ENCODE measurements around the gene TNFRSF19. TPM values are rescaled to one million over a fixed set of nuclear protein-coding genes. Genes with fewer than 3 reads are reported as not detected.

TNFRSF19 gene
- total RNA-seq, 1 donor from 2014 or later: not detected

GRCh38 chr13:23697772-23698313 is 127.6 kb downstream of the TNFRSF19 start:
- Mint-ChIP-seq H3K27ac (no peak overlapping the region), H3K27me3 (ENCODE audit: low read depth) (no peaks in the 10 kb centered on the region), H3K4me1 (ENCODE audit: low read depth) (peaks cover 10% of the 10 kb centered on the region), H3K4me3 (ENCODE audit: low read depth) (no peak overlapping the region), H3K9me3 (no peaks in the 10 kb centered on the region), H3K36me3 (ENCODE audit: low read depth) (no peaks in the 10 kb centered on the region)
- intact Hi-C loops (cut with micrococcal nuclease): no loop called here
- no peak for DNase-seq (ENCODE audit: low spot score)

- H3K4me1 Mint-ChIP-seq (ENCODE audit: low read depth): peaks cover 10% of the 10 kb centered on the region
- no peaks in the 10 kb centered on the region for H3K36me3 Mint-ChIP-seq (ENCODE audit: low read depth)
- DNase-seq (ENCODE audit: low spot score): no peak
- H3K27ac Mint-ChIP-seq: no peak overlapping the region
- intact Hi-C loops (cut with micrococcal nuclease): no loop called here
- no peaks in the 10 kb centered on the region for H3K9me3 Mint-ChIP-seq
- no peak overlapping the region for H3K4me3 Mint-ChIP-seq (ENCODE audit: low read depth)
- H3K27me3 Mint-ChIP-seq (ENCODE audit: low read depth): no peaks in the 10 kb centered on the region
These were observed 129.1 kb downstream of the TNFRSF19 start for GRCh38 chr13:23699271-23699670.

GRCh38 chr13:23701186-23701585 is 131.0 kb downstream of the TNFRSF19 start:
- intact Hi-C loops (cut with micrococcal nuclease): loop anchor here (10.0 kb wide), 1 partner anchor 236 kb away; no protein-coding TSS in a partner anchor
- no peaks in the 10 kb centered on the region for H3K27me3 Mint-ChIP-seq (ENCODE audit: low read depth)
- H3K4me3 Mint-ChIP-seq (ENCODE audit: low read depth): no peak overlapping the region
- H3K36me3 Mint-ChIP-seq (ENCODE audit: low read depth): no peaks in the 10 kb centered on the region
- no peak for DNase-seq (ENCODE audit: low spot score)
- no peaks in the 10 kb centered on the region for H3K9me3 Mint-ChIP-seq
- H3K27ac Mint-ChIP-seq: no peak overlapping the region
- H3K4me1 Mint-ChIP-seq (ENCODE audit: low read depth): peaks cover 5% of the 10 kb centered on the region

- Mint-ChIP-seq H3K4me1 (ENCODE audit: low read depth) (peaks cover 3% of the 10 kb centered on the region), H3K4me3 (ENCODE audit: low read depth) (no peak overlapping the region), H3K9me3 (no peaks in the 10 kb centered on the region), H3K36me3 (ENCODE audit: low read depth) (no peaks in the 10 kb centered on the region), H3K27me3 (ENCODE audit: low read depth) (no peaks in the 10 kb centered on the region), H3K27ac (no peak overlapping the region)
- intact Hi-C loops (cut with micrococcal nuclease): loop anchor here (10.0 kb wide), 1 partner anchor 237 kb away; no protein-coding TSS in a partner anchor
- no peak for DNase-seq (ENCODE audit: low spot score)
These were observed 131.4 kb downstream of the TNFRSF19 start for GRCh38 chr13:23701636-23702035.

- Mint-ChIP-seq H3K27me3 (ENCODE audit: low read depth) (no peaks in the 10 kb centered on the region), H3K4me1 (ENCODE audit: low read depth) (no peaks in the 10 kb centered on the region), H3K4me3 (ENCODE audit: low read depth) (no peak overlapping the region), H3K36me3 (ENCODE audit: low read depth) (no peaks in the 10 kb centered on the region), H3K9me3 (no peaks in the 10 kb centered on the region), H3K27ac (no peak overlapping the region)
- DNase-seq (ENCODE audit: low spot score): no peak
- intact Hi-C loops (cut with micrococcal nuclease): loop anchor here (10.0 kb wide), 1 partner anchor 239 kb away; no protein-coding TSS in a partner anchor
These were observed 133.1 kb downstream of the TNFRSF19 start for GRCh38 chr13:23703246-23703860.

- intact Hi-C loops (cut with micrococcal nuclease): loop anchor here (10.0 kb wide), 1 partner anchor 241 kb away; no protein-coding TSS in a partner anchor
- no peak overlapping the region for H3K27ac Mint-ChIP-seq
- H3K27me3 Mint-ChIP-seq (ENCODE audit: low read depth): no peaks in the 10 kb centered on the region
- no peak overlapping the region for H3K4me3 Mint-ChIP-seq (ENCODE audit: low read depth)
- no peaks in the 10 kb centered on the region for H3K4me1 Mint-ChIP-seq (ENCODE audit: low read depth)
- no peaks in the 10 kb centered on the region for H3K36me3 Mint-ChIP-seq (ENCODE audit: low read depth)
- no peaks in the 10 kb centered on the region for H3K9me3 Mint-ChIP-seq
- DNase-seq (ENCODE audit: low spot score): no peak
These were observed 135.4 kb downstream of the TNFRSF19 start for GRCh38 chr13:23705583-23705982.

- Mint-ChIP-seq H3K27me3 (ENCODE audit: low read depth) (peaks cover 4% of the 10 kb centered on the region), H3K4me3 (ENCODE audit: low read depth) (no peak overlapping the region), H3K4me1 (ENCODE audit: low read depth) (no peaks in the 10 kb centered on the region), H3K9me3 (no peaks in the 10 kb centered on the region), H3K36me3 (ENCODE audit: low read depth) (no peaks in the 10 kb centered on the region), H3K27ac (no peak overlapping the region)
- DNase-seq (ENCODE audit: low spot score): no peak
- intact Hi-C loops (cut with micrococcal nuclease): loop anchor here (10.0 kb wide), 1 partner anchor 243 kb away; no protein-coding TSS in a partner anchor
These were observed 137.5 kb downstream of the TNFRSF19 start for GRCh38 chr13:23707674-23708073.

- Mint-ChIP-seq H3K36me3 (ENCODE audit: low read depth) (no peaks in the 10 kb centered on the region), H3K27ac (no peak overlapping the region), H3K4me3 (ENCODE audit: low read depth) (no peak overlapping the region), H3K27me3 (ENCODE audit: low read depth) (peaks cover 15% of the 10 kb centered on the region), H3K9me3 (no peaks in the 10 kb centered on the region), H3K4me1 (ENCODE audit: low read depth) (no peaks in the 10 kb centered on the region)
- no peak for DNase-seq (ENCODE audit: low spot score)
- intact Hi-C loops (cut with micrococcal nuclease): loop anchor here (10.0 kb wide), 1 partner anchor 245 kb away; no protein-coding TSS in a partner anchor
These were observed 139.3 kb downstream of the TNFRSF19 start for GRCh38 chr13:23709536-23709935.

- no peak for DNase-seq (ENCODE audit: low spot score)
- intact Hi-C loops (cut with micrococcal nuclease): no loop called here
- H3K27ac Mint-ChIP-seq: no peak overlapping the region
- H3K4me1 Mint-ChIP-seq (ENCODE audit: low read depth): no peaks in the 10 kb centered on the region
- no peak overlapping the region for H3K4me3 Mint-ChIP-seq (ENCODE audit: low read depth)
- H3K36me3 Mint-ChIP-seq (ENCODE audit: low read depth): no peaks in the 10 kb centered on the region
- H3K9me3 Mint-ChIP-seq: no peaks in the 10 kb centered on the region
- peaks cover 19% of the 10 kb centered on the region for H3K27me3 Mint-ChIP-seq (ENCODE audit: low read depth)
These were observed 140.2 kb downstream of the TNFRSF19 start for GRCh38 chr13:23710366-23710765.

GRCh38 chr13:23711355-23711754 is 141.1 kb downstream of the TNFRSF19 start:
- H3K36me3 Mint-ChIP-seq (ENCODE audit: low read depth): no peaks in the 10 kb centered on the region
- no peaks in the 10 kb centered on the region for H3K9me3 Mint-ChIP-seq
- no peak overlapping the region for H3K27ac Mint-ChIP-seq
- no peak overlapping the region for H3K4me3 Mint-ChIP-seq (ENCODE audit: low read depth)
- H3K4me1 Mint-ChIP-seq (ENCODE audit: low read depth): no peaks in the 10 kb centered on the region
- no peak for DNase-seq (ENCODE audit: low spot score)
- peaks cover 19% of the 10 kb centered on the region for H3K27me3 Mint-ChIP-seq (ENCODE audit: low read depth)
- intact Hi-C loops (cut with micrococcal nuclease): no loop called here

- Mint-ChIP-seq H3K27me3 (ENCODE audit: low read depth) (peaks cover 19% of the 10 kb centered on the region), H3K4me3 (ENCODE audit: low read depth) (no peak overlapping the region), H3K27ac (no peak overlapping the region), H3K4me1 (ENCODE audit: low read depth) (peaks cover 13% of the 10 kb centered on the region), H3K36me3 (ENCODE audit: low read depth) (no peaks in the 10 kb centered on the region), H3K9me3 (no peaks in the 10 kb centered on the region)
- DNase-seq (ENCODE audit: low spot score): no peak
- intact Hi-C loops (cut with micrococcal nuclease): loop anchor here (5.0 kb wide), 1 partner anchor 158 kb away; no protein-coding TSS in a partner anchor
These were observed 144.5 kb downstream of the TNFRSF19 start for GRCh38 chr13:23714672-23715071.

- H3K9me3 Mint-ChIP-seq: no peaks in the 10 kb centered on the region
- no peaks in the 10 kb centered on the region for H3K36me3 Mint-ChIP-seq (ENCODE audit: low read depth)
- peaks cover 19% of the 10 kb centered on the region for H3K27me3 Mint-ChIP-seq (ENCODE audit: low read depth)
- DNase-seq (ENCODE audit: low spot score): no peak
- intact Hi-C loops (cut with micrococcal nuclease): loop anchor here (5.0 kb wide), 1 partner anchor 157 kb away; no protein-coding TSS in a partner anchor
- H3K4me3 Mint-ChIP-seq (ENCODE audit: low read depth): no peak overlapping the region
- no peak overlapping the region for H3K27ac Mint-ChIP-seq
- peaks cover 13% of the 10 kb centered on the region for H3K4me1 Mint-ChIP-seq (ENCODE audit: low read depth)
These were observed 145.0 kb downstream of the TNFRSF19 start for GRCh38 chr13:23715092-23715761.

- Mint-ChIP-seq H3K4me3 (ENCODE audit: low read depth) (no peak overlapping the region), H3K36me3 (ENCODE audit: low read depth) (no peaks in the 10 kb centered on the region), H3K27ac (no peak overlapping the region), H3K9me3 (no peaks in the 10 kb centered on the region), H3K27me3 (ENCODE audit: low read depth) (peaks cover 19% of the 10 kb centered on the region), H3K4me1 (ENCODE audit: low read depth) (peaks cover 13% of the 10 kb centered on the region)
- no peak for DNase-seq (ENCODE audit: low spot score)
- intact Hi-C loops (cut with micrococcal nuclease): loop anchor here (5.0 kb wide), 1 partner anchor 157 kb away; no protein-coding TSS in a partner anchor
These were observed 145.6 kb downstream of the TNFRSF19 start for GRCh38 chr13:23715762-23716235.

All from activated T-helper 2 cell treated with anti-CD3 and anti-CD28 coated beads, Interferon-gamma antibody, Interleukin-2, Interleukin-4, amounts not matched to agents 10 μg/mL and 5 μg/mL and 100 μg/mL, durations not matched to agents 14 hours and 24 hours and 36 hours (primary cell).